GM19035 (cell line): Measurements from ENCODE around the gene APPBP2.

Experiments used
- ATAC-seq: cut with Tn5 transposase; IDR thresholded peaks from one replicate; pipeline ENCODE4 v1.9.1; 2021; ENCODE audit not compliant: unreplicated experiment

Gene APPBP2

DNA sequence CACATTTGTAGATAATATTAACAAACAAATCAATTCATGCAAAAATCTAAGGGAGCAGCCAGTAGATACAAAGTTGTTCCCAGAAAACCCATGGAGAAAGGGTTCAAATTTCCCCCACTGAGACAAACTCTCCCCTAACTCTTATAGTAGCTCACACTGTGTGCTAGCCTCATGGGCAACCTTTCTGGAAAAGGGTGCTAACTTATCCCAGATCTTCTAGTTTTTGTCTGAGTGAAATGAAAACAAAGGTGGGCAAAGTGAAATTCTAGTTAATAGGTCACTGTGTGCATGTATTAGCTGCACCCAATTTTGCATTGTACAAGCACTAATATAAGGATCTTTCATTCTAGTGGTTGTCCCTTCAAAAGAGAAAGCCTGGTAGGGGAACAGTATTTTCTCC is 124.2 kb downstream of the APPBP2 start:
- ATAC-seq: no peak

DNA sequence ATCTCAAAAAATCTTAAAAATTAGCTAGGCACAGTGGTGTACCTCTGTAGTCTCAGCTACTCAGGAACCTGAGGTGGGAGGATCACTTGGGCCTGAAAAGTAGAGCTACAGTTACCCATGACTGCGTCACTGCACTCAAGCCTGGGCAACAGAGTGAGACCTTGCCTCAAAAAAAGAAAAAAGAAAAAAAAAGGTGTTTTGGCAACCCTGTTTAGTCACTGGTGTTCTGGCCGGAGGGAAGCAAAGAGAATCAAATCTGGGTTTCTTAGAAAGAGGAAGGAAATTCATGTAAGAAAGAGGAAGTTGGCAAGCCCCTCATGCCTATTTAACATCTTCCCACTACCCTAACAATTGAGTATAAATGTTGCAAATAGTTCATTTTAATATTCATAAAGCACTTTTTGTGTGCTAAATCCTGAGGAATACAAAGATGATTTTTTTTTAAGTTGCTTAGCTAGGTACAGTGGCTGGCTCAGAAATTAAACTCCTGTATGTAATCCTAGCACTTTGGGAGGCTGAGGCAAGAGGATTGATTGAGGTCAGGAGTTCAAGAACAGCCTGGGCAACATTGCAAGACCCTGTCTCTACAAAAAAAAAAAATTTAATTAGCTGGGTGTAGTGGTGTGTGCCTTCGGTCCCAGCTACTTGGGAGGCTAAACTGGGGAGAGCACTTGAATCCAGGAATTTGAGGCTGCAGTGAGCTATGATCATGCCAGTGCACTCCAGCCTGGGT is 127.6 kb downstream of the APPBP2 start:
- peak; percentile 61 for ATAC-seq

DNA sequence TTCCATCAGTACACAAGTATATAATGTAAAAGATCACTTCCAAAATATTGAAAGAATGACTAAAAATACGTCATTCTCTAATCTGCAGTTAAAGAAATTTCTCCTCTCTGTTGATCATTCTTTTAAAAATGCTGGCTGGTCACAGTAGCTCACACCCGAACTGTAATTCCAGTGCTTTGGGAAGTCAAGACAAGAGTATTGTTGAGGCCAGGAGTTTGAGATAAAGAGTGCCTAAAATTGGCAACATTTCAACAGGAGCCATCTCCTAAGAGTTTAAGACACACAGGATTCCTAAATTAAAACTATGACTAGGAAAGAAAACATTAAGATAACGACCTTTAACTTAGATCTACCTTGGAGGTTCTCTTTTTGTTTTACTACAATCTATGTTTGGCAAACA is 129.6 kb downstream of the APPBP2 start:
- no peak for ATAC-seq

DNA sequence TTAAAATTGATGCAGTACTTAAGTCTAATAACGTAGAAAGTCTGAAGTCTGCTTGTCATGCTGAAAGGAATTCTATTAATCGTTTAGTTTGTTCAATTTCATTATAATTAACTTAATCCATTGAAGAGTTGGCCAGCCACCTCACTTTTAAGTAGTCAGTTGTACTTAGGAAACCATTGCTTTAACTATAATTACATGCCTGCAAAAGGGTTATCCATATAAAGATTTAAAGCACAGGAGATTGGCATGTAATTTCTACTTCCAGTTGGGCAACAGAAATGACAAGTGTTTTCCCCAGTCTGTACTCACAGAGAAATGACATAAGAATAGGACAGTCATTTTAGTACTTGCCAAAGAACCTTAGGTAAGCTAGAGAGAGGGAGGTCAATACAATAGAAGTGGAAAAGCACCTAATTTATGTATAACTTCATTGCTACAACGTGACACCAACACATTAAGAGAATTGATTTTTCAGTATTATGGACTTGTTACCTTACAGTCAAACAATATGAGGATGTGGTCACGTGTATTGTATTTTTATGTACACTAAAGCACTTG is 130.5 kb downstream of the APPBP2 start:
- ATAC-seq: no peak

DNA sequence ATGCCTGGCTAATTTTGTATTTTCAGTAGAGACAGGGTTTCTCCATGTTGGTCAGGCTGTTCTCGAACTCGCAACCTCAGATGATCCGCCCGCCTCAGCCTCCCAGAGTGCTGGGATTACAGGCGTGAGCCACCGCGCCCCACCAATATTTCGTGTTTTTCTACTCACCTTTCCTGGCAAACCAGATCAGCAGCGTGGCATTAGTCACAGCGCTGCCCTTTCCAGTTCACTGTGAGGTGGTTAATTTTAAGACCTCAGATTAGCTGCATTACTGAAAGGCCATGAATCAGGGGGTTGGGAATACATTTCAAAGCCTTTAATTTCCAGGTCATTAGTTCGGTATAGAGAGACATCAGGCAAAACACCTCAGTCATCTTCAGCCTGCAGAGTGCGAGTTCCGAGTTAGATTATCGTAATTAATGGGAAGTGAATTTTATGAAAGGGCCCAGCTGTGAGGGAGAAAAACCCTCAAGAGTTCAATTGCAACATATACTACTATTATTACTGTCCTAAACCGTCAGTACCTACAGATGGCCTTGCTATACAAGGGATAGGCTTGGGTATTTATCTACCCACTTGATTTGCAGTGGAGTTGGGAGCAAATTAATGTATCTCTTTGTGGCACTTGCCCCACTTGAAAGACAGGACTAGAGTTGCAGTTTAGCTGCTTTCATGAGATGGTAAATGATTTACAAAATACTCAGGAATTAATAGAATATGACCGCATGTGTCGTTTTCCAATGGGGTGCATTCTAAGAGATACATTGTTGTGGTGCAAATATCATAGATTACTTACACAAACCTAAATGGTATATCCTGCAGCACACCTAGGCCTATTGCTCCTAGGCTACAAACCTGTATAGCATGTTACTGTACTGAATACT is 132.0 kb downstream of the APPBP2 start:
- ATAC-seq: no peak
